ENCODE data around the gene MAML2. TPM values are rescaled to one million over a fixed set of nuclear protein-coding genes. Genes with fewer than 3 reads are reported as not detected.

MAML2 gene
- polyA plus RNA-seq, 12 donors: 4.5 to 17.5 (median 5.7) TPM; not detected in 1

GRCh38 chr11:96213500-96213899 lies 129.5 kb downstream of the MAML2 start:
- no peak for DNase-seq

- no peak for DNase-seq
Measured at GRCh38 chr11:96211436-96211835, 131.6 kb downstream of the MAML2 start.

- DNase-seq: no peak
Measured at GRCh38 chr11:96207459-96208449, 135.2 kb downstream of the MAML2 start.

- DNase-seq: no peak
Measured at GRCh38 chr11:96206955-96207354, 136.0 kb downstream of the MAML2 start.

- no peak for DNase-seq
Measured at GRCh38 chr11:96205460-96205809, 137.6 kb downstream of the MAML2 start.

- DNase-seq: no peak
Measured at GRCh38 chr11:96204721-96205459, 138.1 kb downstream of the MAML2 start.

GRCh38 chr11:96204366-96204659 lies 138.7 kb downstream of the MAML2 start:
- no peak for DNase-seq

GRCh38 chr11:96203567-96204365 lies 139.2 kb downstream of the MAML2 start:
- DNase-seq: no peak

- no peak for DNase-seq
Measured at GRCh38 chr11:96200243-96200642, 142.8 kb downstream of the MAML2 start.

- DNase-seq: peak; percentile 38
Measured at GRCh38 chr11:96199563-96200025, 143.4 kb downstream of the MAML2 start.

- DNase-seq: no peak
Measured at GRCh38 chr11:96197801-96198701, 144.9 kb downstream of the MAML2 start.

- no peak for DNase-seq
Measured at GRCh38 chr11:96197103-96197502, 145.9 kb downstream of the MAML2 start.

GRCh38 chr11:96196181-96196662 lies 146.8 kb downstream of the MAML2 start:
- DNase-seq: no peak

GRCh38 chr11:96195671-96196070 lies 147.3 kb downstream of the MAML2 start:
- no peak for DNase-seq

GRCh38 chr11:96194581-96195374 lies 148.2 kb downstream of the MAML2 start:
- DNase-seq: no peak

GRCh38 chr11:96193745-96194443 lies 149.1 kb downstream of the MAML2 start:
- no peak for DNase-seq

GRCh38 chr11:96191752-96192151 lies 151.2 kb downstream of the MAML2 start:
- no peak for DNase-seq

GRCh38 chr11:96189351-96189750 lies 153.6 kb downstream of the MAML2 start:
- DNase-seq: no peak

Data from muscle of arm (tissue), 12 donors.